SK-N-SH treated with all-trans-retinoic acid at 6 μM for 48 hours (cell line): ENCODE data around the gene CD1E.

Experiments
- ATAC-seq: fragments of 200-7000 bp; cut with Tn5 transposase; 3 replicates; pipeline ENCODE4 v1.9.1; 2020; ENCODE audit warnings: mild to moderate bottlenecking, moderate library complexity
- ARNTL ChIP-seq: fragments of 450-650 bp; formaldehyde crosslinking; IDR thresholded peaks from 2 replicates; pipeline ENCODE4 v1.5.0; 2020; ENCODE audit warnings: low read depth, mild to moderate bottlenecking, moderate library complexity, borderline replicate concordance
- BACH2 ChIP-seq: fragments of 250-450 bp; sonication (Bioruptor Pico); IDR thresholded peaks from 2 replicates; pipeline ENCODE4 v1.9.0; 2021; ENCODE audit warnings: mild to moderate bottlenecking, borderline replicate concordance
- CSDC2 ChIP-seq: fragments of 250-450 bp; sonication (Bioruptor Pico); IDR thresholded peaks from 2 replicates; pipeline ENCODE4 v1.5.0; 2020; ENCODE audit warnings: mild to moderate bottlenecking, moderate library complexity
- ESRRG ChIP-seq: fragments of 250-450 bp; sonication (Bioruptor Pico); IDR thresholded peaks from 2 replicates; pipeline ENCODE4 v1.6.1; 2021; ENCODE audit warnings: mild to moderate bottlenecking
- ISL1 ChIP-seq: fragments of 250-450 bp; sonication (Bioruptor Pico); IDR thresholded peaks from 2 replicates; pipeline ENCODE4 v2.1.2; 2022; ENCODE audit warnings: mild to moderate bottlenecking, moderate library complexity
- OSR1 ChIP-seq: fragments of 250-450 bp; sonication (Bioruptor Pico); IDR thresholded peaks from 2 replicates; pipeline ENCODE4 v1.8.0; 2022; ENCODE audit warnings: moderate library complexity, mild to moderate bottlenecking, inconsistent platforms
- PPARA ChIP-seq: fragments of 250-450 bp; sonication (Bioruptor Pico); IDR thresholded peaks from 2 replicates; pipeline ENCODE4 v1.5.0; 2020; ENCODE audit warnings: mild to moderate bottlenecking, borderline replicate concordance
- RARB ChIP-seq: fragments of 250-450 bp; sonication (Bioruptor Pico); IDR thresholded peaks from 2 replicates; pipeline ENCODE4 v1.8.0; 2021; ENCODE audit warnings: mild to moderate bottlenecking, moderate library complexity
- SNAI2 ChIP-seq: fragments of 250-450 bp; sonication (Bioruptor Pico); IDR thresholded peaks from 2 replicates; pipeline ENCODE4 v1.5.0; 2020; ENCODE audit warnings: mild to moderate bottlenecking, moderate library complexity
- TCF4 ChIP-seq: fragments of 250-450 bp; sonication (Bioruptor Pico); IDR thresholded peaks from 2 replicates; pipeline ENCODE4 v1.8.0; 2021; ENCODE audit warnings: mild to moderate bottlenecking, moderate library complexity, borderline replicate concordance
- TOX ChIP-seq: fragments of 250-450 bp; sonication (Bioruptor Pico); IDR thresholded peaks from 2 replicates; pipeline ENCODE4 v1.8.0; 2021; ENCODE audit warnings: mild to moderate bottlenecking, moderate library complexity, borderline replicate concordance
- ZC3H10 ChIP-seq: fragments of 250-450 bp; sonication (Bioruptor Pico); IDR thresholded peaks from 2 replicates; pipeline ENCODE4 v1.5.1; 2021; ENCODE audit warnings: mild to moderate bottlenecking, moderate library complexity
- ZFP3 ChIP-seq: fragments of 250-450 bp; sonication (Bioruptor Pico); IDR thresholded peaks from 2 replicates; pipeline ENCODE4 v1.5.0; 2020; ENCODE audit warnings: mild to moderate bottlenecking, moderate library complexity
- ZFP30 ChIP-seq: fragments of 450-650 bp; formaldehyde crosslinking; IDR thresholded peaks from 2 replicates; pipeline ENCODE4 v1.5.0; 2022; ENCODE audit warnings: mild to moderate bottlenecking, moderate library complexity
- ZNF565 ChIP-seq: fragments of 450-650 bp; formaldehyde crosslinking; conservative IDR thresholded peaks from 2 replicates; pipeline ENCODE4 v1.5.0; 2020; ENCODE audit warnings: low read depth, mild to moderate bottlenecking, moderate library complexity
- ZNF70 ChIP-seq: fragments of 450-650 bp; formaldehyde crosslinking; IDR thresholded peaks from 2 replicates; pipeline ENCODE4 v1.5.0; 2020; ENCODE audit warnings: mild to moderate bottlenecking, moderate library complexity
- ZNF8 ChIP-seq: fragments of 450-650 bp; formaldehyde crosslinking; IDR thresholded peaks from 2 replicates; pipeline ENCODE4 v1.5.0; 2020; ENCODE audit warnings: mild to moderate bottlenecking, moderate library complexity
- TF ChIP-seq, protein P1 (sequence below): fragments of 250-450 bp; sonication (Bioruptor Pico); IDR thresholded peaks from 2 replicates; pipeline ENCODE4 v1.5.1; 2020; ENCODE audit warnings: low read depth, mild to moderate bottlenecking, moderate library complexity
- TF ChIP-seq, protein P2 (sequence below): fragments of 250-450 bp; sonication (Bioruptor Pico); IDR thresholded peaks from 2 replicates; pipeline ENCODE4 v1.8.0; 2020; ENCODE audit warnings: mild to moderate bottlenecking, moderate library complexity, borderline replicate concordance
- TF ChIP-seq, protein P3 (sequence below): fragments of 250-450 bp; sonication (Bioruptor Pico); IDR thresholded peaks from 2 replicates; pipeline ENCODE4 v1.5.0; 2020; ENCODE audit warnings: mild to moderate bottlenecking, moderate library complexity
- TF ChIP-seq, protein P4 (sequence below): fragments of 250-450 bp; sonication (Bioruptor Pico); IDR thresholded peaks from 2 replicates; pipeline ENCODE4 v1.8.0; 2021; ENCODE audit warnings: low read depth, mild to moderate bottlenecking, moderate library complexity, borderline replicate concordance

The CD1E gene

DNA sequence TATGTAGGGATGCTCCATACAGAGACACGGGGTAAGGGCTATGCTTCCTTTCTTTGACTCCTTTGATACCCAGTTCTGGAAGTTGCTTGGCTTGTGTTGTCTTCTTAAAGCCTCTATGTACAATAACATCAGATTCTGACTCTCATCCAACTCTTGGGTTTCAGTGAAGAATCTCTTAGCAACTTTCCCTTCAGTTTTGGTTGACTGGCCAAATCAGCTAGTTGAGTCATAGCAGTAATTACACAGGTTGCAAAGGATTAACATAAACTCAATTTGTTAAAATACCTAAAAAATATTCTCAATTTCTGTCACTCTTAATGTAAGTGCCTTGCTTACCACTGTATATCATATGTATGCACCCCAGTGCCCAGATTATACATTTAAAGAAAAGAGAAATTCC, 9.2 kb downstream of the CD1E start:
- ATAC-seq: no peak
- TF ChIP-seq PPARA (CRISPR knock-in tag): no peak
- no peak for TF ChIP-seq TOX (CRISPR knock-in tag)
- no peak for TF ChIP-seq ISL1 (CRISPR knock-in tag)
- TF ChIP-seq OSR1 (CRISPR knock-in tag): no peak
- TF ChIP-seq ESRRG: no peak
- TF ChIP-seq, protein P1, sequence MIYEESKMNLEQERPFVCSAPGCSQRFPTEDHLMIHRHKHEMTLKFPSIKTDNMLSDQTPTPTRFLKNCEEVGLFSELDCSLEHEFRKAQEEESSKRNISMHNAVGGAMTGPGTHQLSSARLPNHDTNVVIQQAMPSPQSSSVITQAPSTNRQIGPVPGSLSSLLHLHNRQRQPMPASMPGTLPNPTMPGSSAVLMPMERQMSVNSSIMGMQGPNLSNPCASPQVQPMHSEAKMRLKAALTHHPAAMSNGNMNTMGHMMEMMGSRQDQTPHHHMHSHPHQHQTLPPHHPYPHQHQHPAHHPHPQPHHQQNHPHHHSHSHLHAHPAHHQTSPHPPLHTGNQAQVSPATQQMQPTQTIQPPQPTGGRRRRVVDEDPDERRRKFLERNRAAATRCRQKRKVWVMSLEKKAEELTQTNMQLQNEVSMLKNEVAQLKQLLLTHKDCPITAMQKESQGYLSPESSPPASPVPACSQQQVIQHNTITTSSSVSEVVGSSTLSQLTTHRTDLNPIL (CRISPR knock-in tag): no peak
- no peak for TF ChIP-seq TCF4 (CRISPR knock-in tag)
- TF ChIP-seq ZNF70 (CRISPR knock-in tag): no peak
- TF ChIP-seq, protein P2, sequence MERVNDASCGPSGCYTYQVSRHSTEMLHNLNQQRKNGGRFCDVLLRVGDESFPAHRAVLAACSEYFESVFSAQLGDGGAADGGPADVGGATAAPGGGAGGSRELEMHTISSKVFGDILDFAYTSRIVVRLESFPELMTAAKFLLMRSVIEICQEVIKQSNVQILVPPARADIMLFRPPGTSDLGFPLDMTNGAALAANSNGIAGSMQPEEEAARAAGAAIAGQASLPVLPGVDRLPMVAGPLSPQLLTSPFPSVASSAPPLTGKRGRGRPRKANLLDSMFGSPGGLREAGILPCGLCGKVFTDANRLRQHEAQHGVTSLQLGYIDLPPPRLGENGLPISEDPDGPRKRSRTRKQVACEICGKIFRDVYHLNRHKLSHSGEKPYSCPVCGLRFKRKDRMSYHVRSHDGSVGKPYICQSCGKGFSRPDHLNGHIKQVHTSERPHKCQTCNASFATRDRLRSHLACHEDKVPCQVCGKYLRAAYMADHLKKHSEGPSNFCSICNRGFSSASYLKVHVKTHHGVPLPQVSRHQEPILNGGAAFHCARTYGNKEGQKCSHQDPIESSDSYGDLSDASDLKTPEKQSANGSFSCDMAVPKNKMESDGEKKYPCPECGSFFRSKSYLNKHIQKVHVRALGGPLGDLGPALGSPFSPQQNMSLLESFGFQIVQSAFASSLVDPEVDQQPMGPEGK (CRISPR knock-in tag): no peak
- no peak for TF ChIP-seq ZC3H10
- TF ChIP-seq ARNTL (CRISPR knock-in tag): no peak
- TF ChIP-seq SNAI2: no peak
- no peak for TF ChIP-seq ZNF8 (CRISPR knock-in tag)
- TF ChIP-seq ZFP30: no peak
- TF ChIP-seq ZNF565 (CRISPR knock-in tag): no peak
- no peak for TF ChIP-seq RARB (CRISPR knock-in tag)
- TF ChIP-seq, protein P3, sequence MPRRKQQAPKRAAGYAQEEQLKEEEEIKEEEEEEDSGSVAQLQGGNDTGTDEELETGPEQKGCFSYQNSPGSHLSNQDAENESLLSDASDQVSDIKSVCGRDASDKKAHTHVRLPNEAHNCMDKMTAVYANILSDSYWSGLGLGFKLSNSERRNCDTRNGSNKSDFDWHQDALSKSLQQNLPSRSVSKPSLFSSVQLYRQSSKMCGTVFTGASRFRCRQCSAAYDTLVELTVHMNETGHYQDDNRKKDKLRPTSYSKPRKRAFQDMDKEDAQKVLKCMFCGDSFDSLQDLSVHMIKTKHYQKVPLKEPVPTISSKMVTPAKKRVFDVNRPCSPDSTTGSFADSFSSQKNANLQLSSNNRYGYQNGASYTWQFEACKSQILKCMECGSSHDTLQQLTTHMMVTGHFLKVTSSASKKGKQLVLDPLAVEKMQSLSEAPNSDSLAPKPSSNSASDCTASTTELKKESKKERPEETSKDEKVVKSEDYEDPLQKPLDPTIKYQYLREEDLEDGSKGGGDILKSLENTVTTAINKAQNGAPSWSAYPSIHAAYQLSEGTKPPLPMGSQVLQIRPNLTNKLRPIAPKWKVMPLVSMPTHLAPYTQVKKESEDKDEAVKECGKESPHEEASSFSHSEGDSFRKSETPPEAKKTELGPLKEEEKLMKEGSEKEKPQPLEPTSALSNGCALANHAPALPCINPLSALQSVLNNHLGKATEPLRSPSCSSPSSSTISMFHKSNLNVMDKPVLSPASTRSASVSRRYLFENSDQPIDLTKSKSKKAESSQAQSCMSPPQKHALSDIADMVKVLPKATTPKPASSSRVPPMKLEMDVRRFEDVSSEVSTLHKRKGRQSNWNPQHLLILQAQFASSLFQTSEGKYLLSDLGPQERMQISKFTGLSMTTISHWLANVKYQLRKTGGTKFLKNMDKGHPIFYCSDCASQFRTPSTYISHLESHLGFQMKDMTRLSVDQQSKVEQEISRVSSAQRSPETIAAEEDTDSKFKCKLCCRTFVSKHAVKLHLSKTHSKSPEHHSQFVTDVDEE (CRISPR knock-in tag): no peak
- no peak for TF ChIP-seq CSDC2 (CRISPR knock-in tag)

DNA sequence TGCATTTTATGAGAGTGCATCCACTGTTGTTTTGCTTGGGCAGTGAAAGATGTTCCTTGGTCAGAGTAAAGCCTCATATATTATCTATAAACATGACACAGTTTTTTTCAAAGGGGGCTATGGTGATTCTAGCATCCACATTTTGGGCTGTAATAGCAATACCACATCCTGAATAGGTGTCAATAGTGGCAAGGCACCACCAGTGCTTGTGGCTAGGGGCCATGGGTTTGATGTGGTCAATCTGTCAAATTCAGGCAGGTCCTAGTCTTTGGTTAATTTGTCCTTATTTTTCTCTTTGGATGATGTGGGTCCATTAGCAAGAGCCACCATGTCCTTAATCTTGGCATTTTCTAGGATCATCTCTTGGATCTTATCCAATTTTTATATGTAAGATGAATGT, 13.1 kb downstream of the CD1E start:
- TF ChIP-seq, protein P3 (CRISPR knock-in tag): no peak
- TF ChIP-seq, protein P1 (CRISPR knock-in tag): no peak
- no peak for TF ChIP-seq OSR1 (CRISPR knock-in tag)
- TF ChIP-seq ZNF70 (CRISPR knock-in tag): no peak
- TF ChIP-seq RARB (CRISPR knock-in tag): no peak
- TF ChIP-seq ZNF565 (CRISPR knock-in tag): no peak
- TF ChIP-seq, all 23 proteins: peak for 0
- no peak for ATAC-seq

DNA sequence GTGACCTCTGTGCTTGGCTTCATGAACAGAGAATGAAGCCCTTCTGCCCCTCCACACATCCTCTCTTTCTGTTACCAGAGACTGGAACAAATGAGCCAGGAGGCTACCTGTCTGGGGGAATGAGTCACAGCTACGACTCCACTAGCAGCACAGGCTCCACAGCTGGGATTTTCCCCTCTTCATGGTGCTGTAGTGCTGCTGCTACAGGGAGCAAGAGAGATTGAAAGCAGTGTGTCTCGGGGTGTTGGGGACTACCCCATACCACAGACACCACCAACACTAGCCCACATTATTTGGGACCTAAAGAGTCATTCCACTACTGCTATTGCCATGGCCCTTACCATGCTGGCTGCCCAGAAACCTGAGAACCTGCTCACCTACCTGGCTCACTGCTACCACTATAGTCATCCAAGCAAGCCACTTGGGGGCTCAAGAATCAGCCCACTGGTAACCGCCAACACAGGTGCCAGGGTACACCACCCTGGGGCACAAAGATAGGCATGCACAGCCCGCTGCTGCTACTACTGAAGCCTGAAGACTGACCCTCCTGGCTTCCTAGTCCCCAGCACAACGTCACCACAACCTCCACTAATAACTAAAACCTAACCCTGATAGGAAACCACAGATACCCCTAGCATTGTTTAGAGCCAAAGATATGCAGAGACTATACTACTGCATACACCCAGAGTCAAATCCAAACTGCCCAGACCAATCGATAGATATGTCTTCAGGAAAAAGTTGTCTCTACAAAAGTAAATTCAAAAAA, 17.7 kb downstream of the CD1E start:
- no peak for ATAC-seq
- TF ChIP-seq ZFP3 (no peak), BACH2 (CRISPR knock-in tag) (no peak), TCF4 (CRISPR knock-in tag) (no peak), OSR1 (CRISPR knock-in tag) (no peak), ZNF70 (CRISPR knock-in tag) (no peak), ZFP30 (no peak), ZC3H10 (no peak), ESRRG (no peak)
- TF ChIP-seq, protein P4, sequence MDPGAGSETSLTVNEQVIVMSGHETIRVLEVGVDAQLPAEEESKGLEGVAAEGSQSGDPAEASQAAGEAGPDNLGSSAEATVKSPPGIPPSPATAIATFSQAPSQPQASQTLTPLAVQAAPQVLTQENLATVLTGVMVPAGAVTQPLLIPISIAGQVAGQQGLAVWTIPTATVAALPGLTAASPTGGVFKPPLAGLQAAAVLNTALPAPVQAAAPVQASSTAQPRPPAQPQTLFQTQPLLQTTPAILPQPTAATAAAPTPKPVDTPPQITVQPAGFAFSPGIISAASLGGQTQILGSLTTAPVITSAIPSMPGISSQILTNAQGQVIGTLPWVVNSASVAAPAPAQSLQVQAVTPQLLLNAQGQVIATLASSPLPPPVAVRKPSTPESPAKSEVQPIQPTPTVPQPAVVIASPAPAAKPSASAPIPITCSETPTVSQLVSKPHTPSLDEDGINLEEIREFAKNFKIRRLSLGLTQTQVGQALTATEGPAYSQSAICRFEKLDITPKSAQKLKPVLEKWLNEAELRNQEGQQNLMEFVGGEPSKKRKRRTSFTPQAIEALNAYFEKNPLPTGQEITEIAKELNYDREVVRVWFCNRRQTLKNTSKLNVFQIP (CRISPR knock-in tag): no peak
- TF ChIP-seq, protein P1 (CRISPR knock-in tag): no peak
- TF ChIP-seq, protein P2 (CRISPR knock-in tag): no peak
